ENCODE data around the gene GAB4.
"Not testable (repeated sequence)": the region's sequence is repeated elsewhere in the genome, so short reads cannot be mapped to it uniquely, and the experiment has no call there.

GAB4 gene

DNA sequence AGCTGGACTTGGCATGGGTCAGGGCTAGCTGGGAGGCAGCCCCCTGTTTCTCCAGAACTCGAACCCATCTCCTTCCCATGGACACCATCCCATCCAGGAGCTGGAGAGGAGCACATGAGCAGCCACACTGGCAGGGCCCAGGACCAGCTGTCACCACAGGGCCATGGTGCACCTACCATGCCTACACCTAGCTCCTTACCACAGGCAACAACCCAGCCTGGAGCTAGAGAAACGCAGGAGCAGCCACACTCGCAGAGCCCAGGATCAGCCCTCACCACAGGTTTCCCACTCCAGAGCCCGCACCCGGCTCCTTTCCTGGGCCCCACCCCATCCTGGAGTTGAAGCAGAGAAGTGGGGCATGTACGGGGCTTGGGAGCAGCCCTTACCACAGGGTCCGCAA, 50.2 kb downstream of the GAB4 start:
- ATAC-seq = no peak

DNA sequence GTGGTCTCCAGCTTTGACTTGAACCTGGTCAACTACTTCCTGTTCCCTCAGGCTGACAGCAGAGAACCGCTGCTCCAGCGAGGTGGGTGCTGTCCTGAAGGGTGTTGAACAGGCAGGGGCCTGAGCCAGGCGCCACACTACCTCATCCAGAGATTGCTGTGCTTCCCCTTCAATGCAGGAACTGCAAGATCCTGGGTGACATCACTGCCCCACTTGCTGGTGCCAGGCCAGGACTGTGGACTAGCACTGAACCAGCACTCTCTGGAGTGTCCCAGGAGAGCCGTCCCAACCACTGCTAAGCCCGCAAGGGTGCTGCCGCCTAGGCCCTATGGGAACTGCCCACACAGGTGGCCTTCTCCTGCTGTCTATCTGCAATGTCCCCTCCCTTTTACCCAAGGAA, 51.7 kb downstream of the GAB4 start:
- ATAC-seq = no peak

- no peak for ATAC-seq
Measured at GRCh38 chr22:16955678-16956210, 52.3 kb downstream of the GAB4 start.

GRCh38 chr22:16955081-16955480, 52.9 kb downstream of the GAB4 start:
- ATAC-seq = no peak

DNA sequence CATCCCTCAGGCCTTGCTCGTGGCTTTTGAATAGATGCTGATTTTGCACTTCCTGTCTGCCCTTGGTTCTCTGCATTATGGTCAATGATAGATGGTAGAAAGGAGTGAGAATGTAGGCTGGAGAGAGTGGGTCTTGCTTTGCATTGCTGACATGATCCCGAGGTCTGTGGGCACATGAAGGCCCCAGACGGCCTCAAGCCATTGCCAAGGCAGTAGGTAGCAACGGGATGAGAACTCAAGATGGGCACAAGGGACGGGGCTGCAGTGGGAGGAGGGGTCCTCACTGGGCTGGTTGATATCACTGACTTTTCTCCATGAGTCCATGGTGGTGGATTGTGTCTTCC, 54.0 kb downstream of the GAB4 start:
- no peak for ATAC-seq

GRCh38 chr22:16953206-16954059, 54.6 kb downstream of the GAB4 start:
- no peak for ATAC-seq

DNA sequence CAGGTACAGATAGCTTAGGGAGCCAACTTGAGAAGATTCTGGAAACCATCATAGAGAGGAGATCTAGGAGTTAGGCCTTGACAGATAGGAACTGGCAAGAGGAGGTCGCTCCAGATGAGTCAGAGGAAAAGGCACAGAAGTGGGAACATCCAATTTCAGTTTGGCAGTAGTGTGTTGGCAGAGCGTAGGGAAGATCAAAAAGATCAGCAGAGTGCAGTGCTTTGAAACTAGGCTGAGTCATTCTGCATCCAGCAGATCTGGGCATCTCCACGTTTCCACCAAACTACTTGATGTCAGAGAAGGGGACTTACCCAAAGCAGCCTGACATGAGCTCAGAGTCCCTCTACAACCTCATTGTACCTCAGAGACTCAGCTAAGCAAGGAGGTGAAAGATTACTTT, 58.5 kb downstream of the GAB4 start:
- ATAC-seq = peak; percentile 36 to 38

DNA sequence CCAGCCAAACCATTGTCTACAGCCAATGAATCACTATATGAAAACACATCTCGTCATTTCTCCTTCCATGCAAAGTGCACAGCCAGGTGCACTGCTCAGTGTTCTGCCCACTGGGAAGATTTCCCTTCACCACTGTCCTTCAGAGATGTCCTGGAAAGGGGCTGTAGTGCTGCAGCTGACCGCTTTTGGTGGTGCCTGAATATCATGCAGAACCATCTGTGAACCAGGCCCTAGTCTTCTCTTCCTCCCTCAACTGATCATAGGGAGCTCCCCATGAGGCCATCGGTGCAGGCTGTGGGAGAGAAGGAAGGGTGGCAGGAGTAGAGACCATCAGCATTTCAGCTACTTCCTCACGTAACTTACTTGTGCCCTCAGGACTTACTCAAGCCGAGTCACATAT, 70.2 kb downstream of the GAB4 start:
- ATAC-seq = no peak

DNA sequence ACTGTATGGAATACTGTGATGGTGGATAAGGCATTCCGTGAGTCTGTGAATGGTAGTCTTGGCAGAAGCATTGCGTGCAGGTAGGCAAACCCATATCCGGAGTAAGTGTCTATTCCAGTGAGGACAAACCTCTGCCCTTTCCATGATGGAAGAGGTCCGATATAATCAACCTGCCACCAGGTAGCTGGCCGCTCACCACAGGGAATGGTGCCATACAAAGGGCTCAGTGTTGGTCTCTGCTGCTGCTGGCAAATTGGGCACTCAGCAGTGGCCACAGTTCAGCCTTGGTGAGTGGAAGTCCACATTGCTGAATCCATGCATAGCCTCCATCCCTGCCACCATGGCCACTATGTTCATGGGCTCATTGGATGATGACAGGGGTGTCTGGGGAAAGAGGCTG, 70.8 kb downstream of the GAB4 start:
- not testable (repeated sequence) for ATAC-seq

DNA sequence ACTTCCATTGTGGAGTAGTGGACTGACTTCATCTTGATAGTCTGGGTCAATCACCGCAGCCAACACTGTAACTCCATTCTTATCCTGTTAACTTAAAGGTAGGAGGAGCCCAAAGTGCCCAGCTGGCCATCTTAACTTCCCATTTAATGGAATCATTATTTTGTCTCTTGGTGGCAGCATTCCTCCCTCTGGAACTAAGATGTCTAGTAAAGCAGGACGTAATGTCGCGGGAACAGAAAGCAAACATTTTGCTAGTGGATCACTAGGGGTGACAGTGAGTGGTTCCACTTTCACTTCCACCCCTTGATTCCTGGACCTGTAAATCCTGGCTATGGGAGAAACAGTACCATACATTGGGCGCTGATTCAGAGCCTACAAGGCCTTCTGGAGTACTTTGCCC, 71.4 kb downstream of the GAB4 start:
- ATAC-seq = no peak

- ATAC-seq = no peak
Measured at GRCh38 chr22:16935209-16935608, 72.8 kb downstream of the GAB4 start.

DNA sequence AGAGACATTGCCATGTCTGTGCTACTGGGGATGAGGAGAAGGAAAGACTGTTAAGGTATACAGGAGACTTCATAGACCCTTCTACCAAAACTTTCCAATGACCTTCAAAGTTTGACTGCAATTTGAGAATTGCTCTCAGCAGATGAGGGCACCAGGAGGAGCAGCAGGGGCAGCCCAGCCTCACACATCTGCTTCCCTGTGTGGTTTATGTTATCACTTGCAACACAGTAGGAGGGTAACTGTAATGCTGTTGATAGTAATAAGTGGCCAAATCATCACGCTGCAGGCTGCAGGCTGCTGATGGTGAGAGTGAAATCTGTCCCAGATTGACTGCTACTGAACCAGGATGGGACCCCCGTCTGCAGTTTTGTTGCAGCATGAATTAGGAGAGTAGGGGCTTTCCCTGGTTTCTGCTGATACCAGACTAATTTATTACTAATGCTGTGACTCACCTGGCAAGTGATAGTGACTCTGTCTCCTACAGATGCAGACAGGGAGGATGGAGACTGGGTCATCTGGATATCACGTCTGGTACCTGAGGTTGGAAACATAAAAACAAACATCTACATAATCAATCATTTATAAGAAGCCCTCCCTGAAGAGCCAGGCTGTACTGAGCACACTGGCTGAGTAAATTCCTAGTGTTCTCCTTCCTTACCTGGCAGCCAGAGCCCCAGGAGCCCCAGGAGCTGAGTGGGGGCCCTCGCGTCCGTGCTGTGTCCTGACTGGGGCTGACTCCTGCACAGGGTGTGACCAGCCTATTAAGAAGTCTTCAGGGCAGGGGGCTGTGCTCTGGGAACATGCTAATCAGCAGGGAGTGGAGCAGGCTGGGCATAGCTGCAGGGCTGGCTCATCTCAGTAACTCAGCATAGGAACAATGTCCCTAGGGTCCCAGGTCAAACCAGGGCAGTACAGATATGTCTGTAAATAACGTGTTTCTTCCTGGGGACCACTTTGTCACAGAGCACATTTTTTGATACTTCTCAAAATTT, 74.4 kb downstream of the GAB4 start:
- ATAC-seq = peak; percentile 38 to 63

DNA sequence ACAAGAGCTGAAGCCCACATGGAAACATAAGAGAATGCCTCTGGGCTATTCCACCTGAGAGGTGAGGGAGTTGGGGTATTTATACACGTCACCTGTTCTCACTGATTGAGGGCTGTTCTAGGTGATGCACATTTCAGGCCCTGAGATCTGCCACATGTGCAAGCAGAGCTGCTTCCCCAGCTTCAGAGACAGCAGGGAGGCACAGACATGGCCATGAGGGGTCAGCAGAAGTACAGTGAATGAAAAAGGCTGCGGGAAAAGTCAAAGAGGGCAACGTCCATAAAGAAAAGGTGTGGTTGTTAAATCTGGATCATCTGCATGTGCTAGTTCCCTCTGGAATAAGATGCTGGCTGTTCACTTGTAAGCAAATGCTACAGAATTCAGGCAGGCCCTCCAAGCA, 75.4 kb downstream of the GAB4 start:
- no peak for ATAC-seq

- ATAC-seq = no peak
Measured at GRCh38 chr22:16925407-16925966, 82.5 kb downstream of the GAB4 start.

DNA sequence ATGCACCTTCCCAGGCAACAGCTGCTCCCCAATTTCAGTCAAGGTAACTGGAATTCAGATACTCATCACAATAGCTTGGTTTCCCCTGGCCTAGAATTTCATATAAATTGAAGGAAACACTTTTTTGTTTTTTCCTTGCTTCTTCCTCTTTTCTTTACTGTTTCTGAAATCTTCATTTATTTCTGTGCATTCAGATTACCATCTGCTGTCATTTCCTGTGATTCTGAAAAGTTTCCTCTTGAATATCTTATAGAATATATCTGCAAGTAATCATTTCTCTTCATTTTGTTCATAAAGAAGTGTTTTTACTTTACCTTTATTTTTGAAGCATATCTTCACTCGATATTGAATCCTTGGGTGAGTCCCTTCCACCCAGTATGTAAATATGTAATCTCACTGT, 85.3 kb downstream of the GAB4 start:
- ATAC-seq = no peak

DNA sequence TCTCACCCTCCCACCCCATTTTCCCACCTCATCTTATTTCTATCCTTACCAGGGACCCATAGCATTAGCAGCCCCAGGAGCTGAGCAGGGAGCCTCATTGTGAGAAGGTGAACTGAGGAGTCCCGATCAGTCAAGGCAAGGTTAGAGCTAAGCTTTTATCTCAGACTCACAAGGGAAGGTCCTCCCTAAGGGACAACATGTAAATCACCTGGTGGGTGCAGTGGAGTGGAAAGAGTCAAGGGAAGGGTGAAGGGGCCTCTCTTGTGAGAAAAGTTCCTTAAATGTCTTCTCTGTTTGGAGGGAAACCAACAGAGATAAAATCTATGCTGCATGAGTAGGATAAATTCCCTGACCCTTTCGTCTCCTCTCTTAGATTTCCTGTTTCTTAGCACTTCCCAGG, 85.9 kb downstream of the GAB4 start:
- no peak for ATAC-seq

DNA sequence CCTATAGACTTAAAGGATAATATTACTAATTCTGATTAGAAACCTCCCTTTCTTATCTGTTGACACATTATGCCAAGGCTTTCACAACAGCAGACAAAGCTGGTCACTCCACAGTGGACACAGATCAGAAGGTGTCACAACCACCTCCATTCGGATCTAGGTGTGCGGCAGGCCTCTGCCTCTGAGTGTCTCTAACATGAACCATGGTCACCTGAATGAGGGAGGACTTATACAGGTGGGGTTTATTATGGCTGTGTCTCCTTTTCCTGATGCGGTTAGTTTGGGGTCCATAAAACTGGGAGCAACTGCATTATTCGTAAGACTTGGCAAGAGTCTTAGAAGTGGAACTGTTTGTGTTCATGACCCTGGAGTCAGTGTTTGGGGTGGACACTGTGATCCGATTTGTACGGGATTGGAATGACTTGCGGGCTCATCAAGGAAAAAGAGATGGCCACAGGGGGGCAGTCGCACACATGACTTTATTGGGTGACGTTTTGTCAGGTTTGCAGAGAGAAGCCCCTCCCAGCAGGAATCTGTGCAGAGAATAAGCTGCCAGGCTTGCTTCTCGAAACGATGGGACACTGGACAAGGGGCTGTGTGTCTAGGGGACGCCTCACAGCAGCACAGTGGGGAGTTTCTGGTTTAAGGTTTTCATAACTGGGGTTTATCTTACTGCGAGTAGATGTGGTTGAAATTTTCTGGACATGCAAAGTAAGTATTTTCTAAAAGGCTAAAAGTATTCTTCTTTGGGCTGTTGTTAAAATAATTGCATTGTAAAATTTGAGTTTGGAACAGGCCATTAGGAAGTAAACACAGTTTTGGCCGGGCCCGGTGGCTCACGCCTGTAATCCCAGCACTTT, 90.6 kb downstream of the GAB4 start:
- no peak for ATAC-seq

DNA sequence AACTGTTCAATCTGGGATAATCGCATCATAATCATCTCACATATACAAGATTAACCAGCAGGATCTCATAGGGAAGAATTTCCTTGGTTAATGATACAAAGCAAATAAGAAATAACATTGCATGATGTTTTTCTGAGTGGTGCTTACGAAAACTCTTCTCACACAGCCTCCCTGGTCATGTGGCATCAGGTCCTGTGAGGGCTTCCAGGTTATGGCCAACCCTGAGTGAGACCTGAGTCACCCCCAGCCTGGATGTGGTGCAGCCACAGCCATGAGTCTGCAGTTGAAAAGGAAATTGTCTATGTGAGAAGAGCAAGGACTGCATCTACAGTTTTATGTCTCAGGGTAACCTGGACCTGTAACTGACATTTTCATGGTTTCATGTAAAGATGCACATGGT, 92.3 kb downstream of the GAB4 start:
- peak in 1 of 2 donors; percentile 33 for ATAC-seq

DNA sequence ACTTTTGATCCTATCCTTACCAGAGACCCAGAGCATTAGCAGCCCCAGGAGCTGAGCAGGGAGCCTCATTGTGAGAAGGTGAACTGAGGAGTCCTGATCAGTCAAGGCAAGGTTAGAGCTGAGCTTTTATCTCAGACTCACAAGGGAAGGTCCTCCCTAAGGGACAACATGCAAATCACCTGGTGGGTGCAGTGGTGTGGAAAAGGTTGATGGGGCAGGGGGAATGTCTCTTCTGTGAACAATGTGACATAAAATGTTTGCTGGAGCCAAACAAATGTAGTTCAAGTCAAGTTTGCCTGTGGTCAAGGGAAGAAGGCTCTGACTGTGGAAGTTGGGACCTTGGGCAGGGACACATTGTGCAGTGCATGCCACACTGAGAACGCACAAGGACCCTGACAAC, 93.1 kb downstream of the GAB4 start:
- not testable (repeated sequence) for ATAC-seq

- ATAC-seq = no peak
Measured at GRCh38 chr22:16914006-16914405, 94.0 kb downstream of the GAB4 start.

GRCh38 chr22:16912281-16912680, 95.7 kb downstream of the GAB4 start:
- no peak for ATAC-seq

Data from activated CD4-positive, CD25-positive, alpha-beta regulatory T cell treated with anti-CD3 and anti-CD28 coated beads, Interleukin-2, amount 50 U/mL, for 24 hours (primary cell).